ENCODE data around the gene RNH1. TPM values are rescaled to one million over a fixed set of nuclear protein-coding genes. Genes with fewer than 3 reads are reported as not detected.
A peak's percentile ranks its signal among the peaks of the same experiment; 100 is the strongest.

The RNH1 gene
- total RNA-seq, 1 experiment from 2014 or later, result 345 TPM

- Histone ChIP-seq H3K9me3 (ENCODE audit: control insufficient read depth, insufficient read depth, low read depth, low read length) (no peaks in the 10 kb centered on the region), H3K4me1 (ENCODE audit: control insufficient read depth, insufficient read depth, low read length) (peaks cover 29% of the 10 kb centered on the region), H3K36me3 (ENCODE audit: control insufficient read depth, insufficient read depth, low read length) (peaks cover 5% of the 10 kb centered on the region; the same call in 1 of the 2 replicates), H3K27me3 (ENCODE audit: control insufficient read depth, insufficient read depth, low read length) (no peaks in the 10 kb centered on the region), H3K4me3 (ENCODE audit: low read depth in 2 of 2, low read length in 2 of 2) (peak within 1 kb of the TSS; percentile 82), H3K27ac (ENCODE audit: low read length) (peak within 1 kb of the TSS; percentile 72)
- TF ChIP-seq TCF7L2 (IDR thresholded peaks at IDR 0.05; ENCODE audit: low read depth, low read length) (peak; percentile 69; the same call in 1 of the 2 replicates), POLR2AphosphoS5 (IDR thresholded peaks at IDR 0.05; ENCODE audit: low read depth, low read length) (peak; percentile 92), REST (IDR thresholded peaks at IDR 0.05; ENCODE audit: insufficient read depth in 1 of 2, low read depth in 2 of 2, low read length in 1 of 2) (peak in 1 of 2 experiments; percentile 49; a peak in 1 of 4 replicates), CTCF (IDR thresholded peaks at IDR 0.05) (no peak), SIN3A (IDR thresholded peaks at IDR 0.05; ENCODE audit: borderline replicate concordance, insufficient read depth, low read depth, low read length) (peak; percentile 89; the same call in 1 of the 2 replicates)
- peak; percentile 90 for DNase-seq (ENCODE audit: low read depth, low spot score)
- POLR2A ChIA-PET, result interaction anchor here (0.9 to 2.5 kb wide), 2 partner anchors 15 to 43 kb away, joined by 3 to 8 read pairs; no protein-coding TSS in a partner anchor
- CTCF ChIA-PET, result interaction anchor here (0.6 to 2.9 kb wide), 5 partner anchors 8 to 87 kb away, joined by 5 to 38 read pairs (median 8); partner anchors contain the start of gene ANO9
- BruUV-seq (replicated peaks), result no TSS peak
- peak; percentile 87 for ATAC-seq
- intact Hi-C loops (cut with micrococcal nuclease; ENCODE audit: unreplicated experiment) (loop anchor here (5.0 kb wide), 3 partner anchors 43 to 67 kb away; partner anchors contain the start of gene PKP3), in situ Hi-C loops (cut with HindIII; ENCODE audit: low pct_unique_long_range_greater_than_20kb, low sequenced_read_pairs) (no loop called here)
Observed at GRCh38 chr11:449889-450808, 56.9 kb downstream of the RNH1 start, which contains the start of gene PTDSS2. Gene PTDSS2, plus strand, starts transcription at chr11:450279. Its CDS starts 177 bp downstream, at chr11:450456.

- peak; percentile 93 for TF ChIP-seq POLR2AphosphoS5 (IDR thresholded peaks at IDR 0.05; ENCODE audit: low read depth, low read length)
- peak; percentile 74; the same call in 1 of the 2 replicates for TF ChIP-seq SIN3A (IDR thresholded peaks at IDR 0.05; ENCODE audit: borderline replicate concordance, insufficient read depth, low read depth, low read length)
- no peak for TF ChIP-seq REST (IDR thresholded peaks at IDR 0.05; ENCODE audit: insufficient read depth in 1 of 2, low read depth in 2 of 2, low read length in 1 of 2)
- peak; percentile 100 for TF ChIP-seq CTCF (IDR thresholded peaks at IDR 0.05)
- 0 out of 2 replicates have a peak, but pooled peaks have one; percentile 27 for TF ChIP-seq TCF7L2 (IDR thresholded peaks at IDR 0.05; ENCODE audit: low read depth, low read length)
- ChIA-PET POLR2A (interaction anchor here (0.5 to 2.5 kb wide), 5 partner anchors 41 to 293 kb away, joined by 3 to 8 read pairs (median 4); partner anchors contain the start of genes DEAF1 and TMEM80), CTCF (interaction anchor here (0.6 to 2.9 kb wide), 18 partner anchors 8 to 241 kb away, joined by 3 to 38 read pairs (median 3); partner anchors contain the start of genes BET1L and SIGIRR)
- H3K36me3 ChIP-seq (ENCODE audit: control insufficient read depth, insufficient read depth, low read length), result 0 out of 2 replicates have a peak, but pooled peaks cover 2% of the 10 kb centered on the region
- no TSS peak for BruUV-seq (replicated peaks)
- peak overlapping the region; percentile 72 for H3K27ac ChIP-seq (ENCODE audit: low read length)
- peaks cover 38% of the 10 kb centered on the region for H3K4me1 ChIP-seq (ENCODE audit: control insufficient read depth, insufficient read depth, low read length)
- no peaks in the 10 kb centered on the region for H3K27me3 ChIP-seq (ENCODE audit: control insufficient read depth, insufficient read depth, low read length)
- in situ Hi-C loops (cut with HindIII; ENCODE audit: low pct_unique_long_range_greater_than_20kb, low sequenced_read_pairs) (no loop called here), intact Hi-C loops (cut with micrococcal nuclease; ENCODE audit: unreplicated experiment) (loop anchor here (5.0 kb wide), 2 partner anchors 41 to 56 kb away; partner anchors contain the start of gene PKP3)
- ATAC-seq (peak; percentile 80), DNase-seq (ENCODE audit: low read depth, low spot score) (peak; percentile 90)
- no peaks in the 10 kb centered on the region for H3K9me3 ChIP-seq (ENCODE audit: control insufficient read depth, insufficient read depth, low read depth, low read length)
- H3K4me3 ChIP-seq (ENCODE audit: low read depth in 2 of 2, low read length in 2 of 2), result peak overlapping the region; percentile 52 to 82
Observed at GRCh38 chr11:447923-448731, 58.9 kb downstream of the RNH1 start.

Measured in Panc1 (cell line).